ENCODE results near the gene CC2D2A.

DNA sequence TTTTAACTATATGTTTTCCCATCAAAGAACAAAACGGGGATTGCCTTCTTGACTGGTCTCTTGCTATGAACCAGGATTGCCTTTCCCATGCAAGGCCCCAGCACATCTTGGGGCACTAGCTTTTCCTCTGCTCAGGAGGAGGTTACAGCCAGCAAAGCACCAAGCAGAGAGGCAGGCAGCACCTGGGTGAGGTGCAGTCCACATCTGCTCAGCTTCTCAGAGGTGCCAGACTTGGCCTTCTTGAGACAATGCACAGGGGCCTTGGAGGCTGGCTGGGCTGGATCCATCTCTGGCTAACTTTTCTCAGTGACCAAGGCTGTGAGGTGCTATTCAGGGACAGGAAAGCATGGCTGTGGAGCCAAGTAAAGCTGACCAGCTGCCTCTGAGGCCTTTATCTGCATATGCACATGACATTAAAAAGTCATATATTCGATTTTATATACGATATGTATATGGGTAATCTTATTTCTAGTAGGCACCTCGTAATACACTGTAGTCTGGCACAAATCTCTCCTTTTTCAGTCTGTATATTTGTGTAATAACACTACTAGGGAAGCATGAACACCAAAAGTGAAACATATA, 86.9 kb downstream of the CC2D2A start:
- TF ChIP-seq, protein P1, sequence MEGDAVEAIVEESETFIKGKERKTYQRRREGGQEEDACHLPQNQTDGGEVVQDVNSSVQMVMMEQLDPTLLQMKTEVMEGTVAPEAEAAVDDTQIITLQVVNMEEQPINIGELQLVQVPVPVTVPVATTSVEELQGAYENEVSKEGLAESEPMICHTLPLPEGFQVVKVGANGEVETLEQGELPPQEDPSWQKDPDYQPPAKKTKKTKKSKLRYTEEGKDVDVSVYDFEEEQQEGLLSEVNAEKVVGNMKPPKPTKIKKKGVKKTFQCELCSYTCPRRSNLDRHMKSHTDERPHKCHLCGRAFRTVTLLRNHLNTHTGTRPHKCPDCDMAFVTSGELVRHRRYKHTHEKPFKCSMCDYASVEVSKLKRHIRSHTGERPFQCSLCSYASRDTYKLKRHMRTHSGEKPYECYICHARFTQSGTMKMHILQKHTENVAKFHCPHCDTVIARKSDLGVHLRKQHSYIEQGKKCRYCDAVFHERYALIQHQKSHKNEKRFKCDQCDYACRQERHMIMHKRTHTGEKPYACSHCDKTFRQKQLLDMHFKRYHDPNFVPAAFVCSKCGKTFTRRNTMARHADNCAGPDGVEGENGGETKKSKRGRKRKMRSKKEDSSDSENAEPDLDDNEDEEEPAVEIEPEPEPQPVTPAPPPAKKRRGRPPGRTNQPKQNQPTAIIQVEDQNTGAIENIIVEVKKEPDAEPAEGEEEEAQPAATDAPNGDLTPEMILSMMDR (conservative IDR thresholded peaks at IDR 0.05; ENCODE audit: low read depth, low read length), result no peak
- TF ChIP-seq EZH2 (IDR thresholded peaks at IDR 0.05; ENCODE audit: borderline replicate concordance, low read depth, low read length, poor library complexity, severe bottlenecking), result no peak
